PC-9 (cell line): ENCODE results near the gene PCDH9.

ENCODE experiments used
- EZH2 ChIP-seq: fragments of 200-600 bp; sonication (generic); IDR thresholded peaks from 2 replicates; pipeline ENCODE4 v1.8.0; 2017; ENCODE audit warnings: antibody characterized with exemption, low read depth
- TF ChIP-seq, protein P1 (sequence below): fragments of 200-600 bp; sonication (generic); conservative IDR thresholded peaks from 2 replicates; pipeline ENCODE4 v1.6.1; 2017; ENCODE audit warnings: mixed run types, antibody characterized with exemption, mild to moderate bottlenecking, moderate library complexity

DNA sequence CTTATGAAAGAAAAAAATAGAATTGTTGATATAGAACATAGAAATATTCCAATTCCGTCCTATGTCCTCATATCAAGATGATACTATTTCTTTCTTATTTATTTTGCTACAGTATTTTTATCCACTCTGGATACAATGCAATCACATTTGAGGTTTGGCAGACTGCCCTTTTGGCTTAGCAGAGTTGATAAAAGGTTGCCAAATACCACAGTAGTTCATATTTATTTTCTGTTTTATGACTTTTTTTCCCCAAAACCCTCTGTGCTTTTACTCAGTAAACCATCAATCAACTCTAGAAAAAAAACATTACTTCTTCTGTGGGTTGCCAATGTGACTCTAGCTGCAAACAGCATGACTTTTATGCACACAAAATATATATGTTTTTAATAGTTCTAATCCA is 424.5 kb downstream of the PCDH9 start:
- TF ChIP-seq, protein P1, sequence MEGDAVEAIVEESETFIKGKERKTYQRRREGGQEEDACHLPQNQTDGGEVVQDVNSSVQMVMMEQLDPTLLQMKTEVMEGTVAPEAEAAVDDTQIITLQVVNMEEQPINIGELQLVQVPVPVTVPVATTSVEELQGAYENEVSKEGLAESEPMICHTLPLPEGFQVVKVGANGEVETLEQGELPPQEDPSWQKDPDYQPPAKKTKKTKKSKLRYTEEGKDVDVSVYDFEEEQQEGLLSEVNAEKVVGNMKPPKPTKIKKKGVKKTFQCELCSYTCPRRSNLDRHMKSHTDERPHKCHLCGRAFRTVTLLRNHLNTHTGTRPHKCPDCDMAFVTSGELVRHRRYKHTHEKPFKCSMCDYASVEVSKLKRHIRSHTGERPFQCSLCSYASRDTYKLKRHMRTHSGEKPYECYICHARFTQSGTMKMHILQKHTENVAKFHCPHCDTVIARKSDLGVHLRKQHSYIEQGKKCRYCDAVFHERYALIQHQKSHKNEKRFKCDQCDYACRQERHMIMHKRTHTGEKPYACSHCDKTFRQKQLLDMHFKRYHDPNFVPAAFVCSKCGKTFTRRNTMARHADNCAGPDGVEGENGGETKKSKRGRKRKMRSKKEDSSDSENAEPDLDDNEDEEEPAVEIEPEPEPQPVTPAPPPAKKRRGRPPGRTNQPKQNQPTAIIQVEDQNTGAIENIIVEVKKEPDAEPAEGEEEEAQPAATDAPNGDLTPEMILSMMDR = no peak
- no peak for TF ChIP-seq EZH2
